ENCODE data around the gene FBXO46. TPM values are rescaled to one million over a fixed set of nuclear protein-coding genes. Genes with fewer than 3 reads are reported as not detected.

FBXO46 gene
- total RNA-seq, 1 experiment from 2014 or later = 45.5 TPM

DNA sequence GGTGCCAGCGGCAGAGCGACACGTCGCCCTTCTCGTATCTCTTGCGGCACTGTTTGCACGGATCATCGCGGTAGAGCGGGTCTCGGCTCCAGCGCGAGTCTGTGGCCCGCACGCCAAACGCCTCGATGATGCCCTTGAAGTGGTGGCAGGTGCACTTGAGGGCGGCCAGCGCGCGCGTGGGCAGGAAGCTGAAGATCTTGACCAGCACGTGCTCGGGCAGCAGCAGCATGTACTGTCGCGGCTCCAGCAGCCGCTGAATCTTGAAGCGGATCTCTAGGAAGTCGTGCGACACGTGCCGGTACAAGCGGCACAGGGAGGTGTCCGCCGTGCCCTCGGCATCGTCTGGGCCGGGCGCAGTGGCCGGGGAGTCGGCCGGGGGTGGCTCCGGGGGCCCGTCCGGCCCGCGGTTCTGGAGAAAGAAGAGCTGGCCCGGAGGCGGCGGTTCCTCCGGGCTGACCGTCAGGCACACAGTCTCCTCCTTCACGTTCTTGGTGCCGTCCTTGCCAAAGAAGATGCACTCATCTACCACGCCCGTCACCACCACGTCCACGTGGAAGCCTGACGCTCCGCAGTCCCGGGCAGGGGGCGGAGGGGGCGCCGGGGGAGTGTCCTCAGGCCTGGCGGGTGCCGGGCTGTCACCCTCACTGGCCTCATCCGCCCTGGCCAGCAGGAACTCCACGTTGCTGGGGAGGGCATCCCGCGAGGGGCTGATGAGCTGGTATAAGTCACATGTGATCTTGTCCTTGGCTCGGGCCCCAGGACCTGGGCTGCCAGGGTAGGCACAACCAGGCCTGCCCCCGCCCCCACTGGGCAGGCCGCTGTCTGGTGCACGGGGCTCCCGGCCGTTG, 18.6 kb downstream of the FBXO46 start:
- Histone ChIP-seq H3K9me2 (ENCODE audit: insufficient read depth) (no peaks in the 10 kb centered on the region), H3K4me3 (no peak overlapping the region), H3K4me1 (replicated peaks; ENCODE audit: insufficient read depth) (peaks cover 9% of the 10 kb centered on the region), H3F3A (ENCODE audit: insufficient read depth, low read depth) (peaks cover 31% of the 10 kb centered on the region), H3K4me2 (no peak overlapping the region), H3K9me3 (ENCODE audit: insufficient read depth, low read depth) (no peaks in the 10 kb centered on the region), H2AFZ (no peak overlapping the region), H3K27ac (no peak overlapping the region), H3K79me2 (ENCODE audit: low read depth) (peaks cover 69% of the 10 kb centered on the region), H3K27me3 (ENCODE audit: insufficient read depth, low read depth) (no peaks in the 10 kb centered on the region), H4K20me1 (ENCODE audit: insufficient read depth) (peaks cover 15% of the 10 kb centered on the region), H3K36me3 (ENCODE audit: low read depth) (no peaks in the 10 kb centered on the region)
- intact Hi-C loops (cut with micrococcal nuclease; ENCODE audit: unreplicated experiment) = no loop called here
- no peak for DNase-seq
- CTCF ChIA-PET = no interaction called here
- TF ChIP-seq EZH2 (IDR thresholded peaks at IDR 0.05; ENCODE audit: low read depth) = no peak
- TF ChIP-seq, protein P1, sequence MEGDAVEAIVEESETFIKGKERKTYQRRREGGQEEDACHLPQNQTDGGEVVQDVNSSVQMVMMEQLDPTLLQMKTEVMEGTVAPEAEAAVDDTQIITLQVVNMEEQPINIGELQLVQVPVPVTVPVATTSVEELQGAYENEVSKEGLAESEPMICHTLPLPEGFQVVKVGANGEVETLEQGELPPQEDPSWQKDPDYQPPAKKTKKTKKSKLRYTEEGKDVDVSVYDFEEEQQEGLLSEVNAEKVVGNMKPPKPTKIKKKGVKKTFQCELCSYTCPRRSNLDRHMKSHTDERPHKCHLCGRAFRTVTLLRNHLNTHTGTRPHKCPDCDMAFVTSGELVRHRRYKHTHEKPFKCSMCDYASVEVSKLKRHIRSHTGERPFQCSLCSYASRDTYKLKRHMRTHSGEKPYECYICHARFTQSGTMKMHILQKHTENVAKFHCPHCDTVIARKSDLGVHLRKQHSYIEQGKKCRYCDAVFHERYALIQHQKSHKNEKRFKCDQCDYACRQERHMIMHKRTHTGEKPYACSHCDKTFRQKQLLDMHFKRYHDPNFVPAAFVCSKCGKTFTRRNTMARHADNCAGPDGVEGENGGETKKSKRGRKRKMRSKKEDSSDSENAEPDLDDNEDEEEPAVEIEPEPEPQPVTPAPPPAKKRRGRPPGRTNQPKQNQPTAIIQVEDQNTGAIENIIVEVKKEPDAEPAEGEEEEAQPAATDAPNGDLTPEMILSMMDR (conservative IDR thresholded peaks at IDR 0.05) = no peak
- no TSS peak for BruUV-seq (replicated peaks)
- POLR2A ChIA-PET (ENCODE audit: unreplicated experiment) = interaction anchor here (0.7 kb wide), 1 partner anchor 28 kb away, joined by 3 read pairs; no protein-coding TSS in a partner anchor

DNA sequence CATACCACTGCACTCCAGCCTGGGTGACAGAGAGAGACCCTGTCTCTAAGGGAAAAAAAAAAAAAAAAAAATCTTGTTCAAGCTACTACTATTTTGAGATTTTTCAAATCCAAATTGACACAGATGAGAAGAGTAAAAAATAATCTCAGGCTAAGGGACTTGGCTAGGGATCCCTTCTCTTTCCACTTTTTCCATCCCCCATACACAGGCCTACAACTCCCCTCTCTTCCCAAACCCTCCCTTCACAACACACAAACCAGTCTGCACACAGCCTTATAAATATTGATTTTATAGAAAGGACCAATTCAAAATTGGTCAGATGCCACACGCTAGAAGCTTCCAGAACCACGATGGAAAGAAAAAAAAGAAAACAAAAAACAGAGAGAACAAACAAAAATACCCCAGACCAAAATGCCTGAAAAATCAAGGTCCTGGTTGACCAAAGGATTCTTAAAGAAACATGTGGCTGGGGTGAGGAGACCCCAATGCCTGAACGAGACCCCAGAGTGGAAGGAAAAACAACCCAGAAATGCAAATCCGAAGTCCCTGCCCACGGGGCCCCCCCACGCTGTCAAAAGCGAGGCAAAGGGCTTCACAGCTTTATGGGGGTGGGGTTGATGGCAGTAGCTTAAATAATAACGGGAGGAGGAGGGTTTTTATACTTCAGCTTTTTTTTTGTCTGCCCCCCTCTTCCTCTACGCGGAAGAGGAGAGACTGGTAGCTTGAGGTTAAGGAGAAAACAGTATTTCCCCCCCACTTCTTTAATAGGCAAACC, 20.2 kb downstream of the FBXO46 start:
- no peak for TF ChIP-seq EZH2 (IDR thresholded peaks at IDR 0.05; ENCODE audit: low read depth)
- TF ChIP-seq, protein P1 (conservative IDR thresholded peaks at IDR 0.05) = no peak
- CTCF ChIA-PET = interaction anchor here (0.6 kb wide), 2 partner anchors 19 to 306 kb away, joined by 4 to 6 read pairs; no protein-coding TSS in a partner anchor

DNA sequence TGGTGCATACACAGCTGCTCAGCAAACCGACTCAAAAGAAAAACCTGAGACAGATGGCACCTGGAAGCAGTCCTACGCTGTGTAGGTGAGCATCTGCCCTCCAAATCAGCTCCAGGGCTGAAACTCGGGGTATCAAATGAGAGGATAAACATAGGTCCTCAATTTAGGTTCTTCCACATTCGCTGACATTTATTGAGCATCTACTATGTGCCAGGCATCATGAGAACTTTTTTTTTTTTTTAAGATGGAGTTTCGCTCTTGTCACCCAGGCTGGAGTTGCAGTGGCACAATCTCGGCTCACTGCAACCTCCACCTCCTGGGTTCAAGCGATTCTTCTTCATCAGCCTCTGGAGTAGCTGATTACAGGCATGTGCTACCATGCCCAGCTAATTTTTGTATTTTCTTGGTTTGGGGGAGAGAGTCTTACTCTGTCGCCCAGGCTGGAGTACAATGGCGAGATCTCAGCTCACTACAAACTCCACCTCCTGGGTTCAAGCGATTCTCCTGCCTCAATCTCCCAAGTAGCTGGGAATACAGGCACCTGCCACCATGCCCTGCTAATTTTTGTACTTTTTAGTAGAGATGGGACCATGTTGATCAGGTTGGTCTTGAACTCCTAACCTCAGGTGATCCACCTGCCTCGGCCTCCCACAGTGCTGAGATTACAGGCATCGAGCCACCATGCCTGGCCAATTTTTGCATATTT, 24.8 kb downstream of the FBXO46 start:
- H3K27ac ChIP-seq = no peak overlapping the region
- H3K9me2 ChIP-seq (ENCODE audit: insufficient read depth) = no peaks in the 10 kb centered on the region
- intact Hi-C loops (cut with micrococcal nuclease; ENCODE audit: unreplicated experiment) = no loop called here
- BruUV-seq (replicated peaks) = no TSS peak
- no peaks in the 10 kb centered on the region; the same call in 1 of the 2 replicates for H3K36me3 ChIP-seq (ENCODE audit: low read depth)
- H3K27me3 ChIP-seq (ENCODE audit: insufficient read depth, low read depth) = no peaks in the 10 kb centered on the region
- H3F3A ChIP-seq (ENCODE audit: insufficient read depth, low read depth) = peaks cover 66% of the 10 kb centered on the region
- H3K9me3 ChIP-seq (ENCODE audit: insufficient read depth, low read depth) = no peaks in the 10 kb centered on the region
- no peak for TF ChIP-seq EZH2 (IDR thresholded peaks at IDR 0.05; ENCODE audit: low read depth)
- TF ChIP-seq, protein P1 (conservative IDR thresholded peaks at IDR 0.05) = no peak
- H3K4me3 ChIP-seq = no peak overlapping the region
- POLR2A ChIA-PET (ENCODE audit: unreplicated experiment) = no interaction called here
- no peak for DNase-seq
- CTCF ChIA-PET = no interaction called here
- H3K4me2 ChIP-seq = no peak overlapping the region
- H4K20me1 ChIP-seq (ENCODE audit: insufficient read depth) = peaks cover 6% of the 10 kb centered on the region; the same call in 1 of the 2 replicates
- peaks cover 7% of the 10 kb centered on the region; the same call in 1 of the 2 replicates for H3K79me2 ChIP-seq (ENCODE audit: low read depth)
- no peaks in the 10 kb centered on the region for H3K4me1 ChIP-seq (replicated peaks; ENCODE audit: insufficient read depth)
- H2AFZ ChIP-seq = no peak overlapping the region

More for the DNA sequence above, 20.2 kb downstream of the FBXO46 start:
- H3K36me3 ChIP-seq (ENCODE audit: low read depth) = no peaks in the 10 kb centered on the region
- peaks cover 54% of the 10 kb centered on the region for H3K79me2 ChIP-seq (ENCODE audit: low read depth)
- no peaks in the 10 kb centered on the region for H3K9me3 ChIP-seq (ENCODE audit: insufficient read depth, low read depth)
- peaks cover 44% of the 10 kb centered on the region for H3F3A ChIP-seq (ENCODE audit: insufficient read depth, low read depth)
- H4K20me1 ChIP-seq (ENCODE audit: insufficient read depth) = peaks cover 15% of the 10 kb centered on the region
- no peak overlapping the region for H3K4me2 ChIP-seq
- DNase-seq = no peak
- no peak overlapping the region for H3K27ac ChIP-seq
- POLR2A ChIA-PET (ENCODE audit: unreplicated experiment) = no interaction called here
- no peaks in the 10 kb centered on the region for H3K9me2 ChIP-seq (ENCODE audit: insufficient read depth)
- H3K4me3 ChIP-seq = no peak overlapping the region
- H3K27me3 ChIP-seq (ENCODE audit: insufficient read depth, low read depth) = no peaks in the 10 kb centered on the region
- H3K4me1 ChIP-seq (replicated peaks; ENCODE audit: insufficient read depth) = no peaks in the 10 kb centered on the region
- H2AFZ ChIP-seq = no peak overlapping the region
- intact Hi-C loops (cut with micrococcal nuclease; ENCODE audit: unreplicated experiment) = no loop called here
- no TSS peak for BruUV-seq (replicated peaks)

Measured in PC-9 (cell line).